Measurements from ENCODE around the gene IMMP2L. TPM values are rescaled to one million over a fixed set of nuclear protein-coding genes. Genes with fewer than 3 reads are reported as not detected.

The IMMP2L gene
- total RNA-seq, 4 donors from 2014 or later = 23.8 to 30.0 (median 27.7) TPM

DNA sequence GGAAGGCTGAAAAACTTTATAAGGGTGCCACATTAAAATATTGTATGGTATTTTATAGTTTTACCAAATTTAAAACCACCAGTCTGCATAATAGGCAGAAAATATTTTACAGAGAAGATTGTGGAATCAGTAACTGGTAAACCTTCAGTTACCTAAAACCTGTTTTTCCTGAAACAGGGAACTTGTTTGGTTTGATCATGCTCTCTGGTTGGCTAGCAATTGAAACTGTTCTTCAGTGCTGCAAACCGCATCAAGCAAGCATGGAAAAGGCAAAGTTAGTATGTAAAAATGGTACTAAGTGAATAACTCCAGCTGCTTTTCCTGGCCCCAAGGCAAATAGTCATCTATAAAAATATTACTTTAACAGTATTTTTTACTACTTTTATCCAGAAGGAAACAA lies 788.2 kb downstream of the IMMP2L start:
- peak; percentile 13 to 27 for DNase-seq
- 53 to 58% methylated on average over 1 of the region's 1 CpG for WGBS, 2 donors
- intact Hi-C loops (cut with DNase I) = no loop called here
- H3K4me1 ChIP-seq = peaks cover 0 to 5% of the 10 kb centered on the region in 2 donors
- H3K27me3 ChIP-seq = no peaks in the 10 kb centered on the region
- H3K36me3 ChIP-seq = no peaks in the 10 kb centered on the region
- TF ChIP-seq, protein P1, sequence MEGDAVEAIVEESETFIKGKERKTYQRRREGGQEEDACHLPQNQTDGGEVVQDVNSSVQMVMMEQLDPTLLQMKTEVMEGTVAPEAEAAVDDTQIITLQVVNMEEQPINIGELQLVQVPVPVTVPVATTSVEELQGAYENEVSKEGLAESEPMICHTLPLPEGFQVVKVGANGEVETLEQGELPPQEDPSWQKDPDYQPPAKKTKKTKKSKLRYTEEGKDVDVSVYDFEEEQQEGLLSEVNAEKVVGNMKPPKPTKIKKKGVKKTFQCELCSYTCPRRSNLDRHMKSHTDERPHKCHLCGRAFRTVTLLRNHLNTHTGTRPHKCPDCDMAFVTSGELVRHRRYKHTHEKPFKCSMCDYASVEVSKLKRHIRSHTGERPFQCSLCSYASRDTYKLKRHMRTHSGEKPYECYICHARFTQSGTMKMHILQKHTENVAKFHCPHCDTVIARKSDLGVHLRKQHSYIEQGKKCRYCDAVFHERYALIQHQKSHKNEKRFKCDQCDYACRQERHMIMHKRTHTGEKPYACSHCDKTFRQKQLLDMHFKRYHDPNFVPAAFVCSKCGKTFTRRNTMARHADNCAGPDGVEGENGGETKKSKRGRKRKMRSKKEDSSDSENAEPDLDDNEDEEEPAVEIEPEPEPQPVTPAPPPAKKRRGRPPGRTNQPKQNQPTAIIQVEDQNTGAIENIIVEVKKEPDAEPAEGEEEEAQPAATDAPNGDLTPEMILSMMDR (IDR thresholded peaks at IDR 0.05) = no peak
- no peak for TF ChIP-seq POLR2A (IDR thresholded peaks at IDR 0.05)
- H3K9me3 ChIP-seq = no peaks in the 10 kb centered on the region
- peak overlapping the region in 1 of 3 donors; percentile 35 for H3K27ac ChIP-seq
- H3K4me3 ChIP-seq (replicated peaks in 1 of 3) = no peak overlapping the region

DNA sequence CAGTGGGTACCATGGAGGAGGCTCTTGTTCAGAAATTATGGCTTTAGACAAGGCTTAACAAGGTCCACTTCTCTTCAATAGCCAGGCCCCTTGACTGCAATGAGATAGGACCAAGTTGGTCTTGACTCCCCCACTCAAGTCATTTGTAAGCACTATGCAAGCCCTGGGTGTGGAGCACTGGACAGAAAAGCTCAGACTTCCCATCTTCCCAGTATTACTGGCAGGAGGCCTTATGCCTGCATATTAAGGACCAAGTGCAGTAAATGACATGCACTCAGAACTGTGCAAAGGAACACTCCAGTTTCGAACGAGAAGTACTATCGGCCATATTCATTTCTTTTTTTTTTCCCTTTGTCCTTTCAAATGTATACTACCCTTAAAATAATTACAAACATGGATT lies 789.7 kb downstream of the IMMP2L start:
- WGBS, 2 donors = 96 to 97% methylated on average over 3 of the region's 3 CpGs
- Histone ChIP-seq H3K4me3 (replicated peaks in 1 of 3) (no peak overlapping the region), H3K36me3 (no peaks in the 10 kb centered on the region), H3K4me1 (peaks cover 0 to 5% of the 10 kb centered on the region in 2 donors), H3K9me3 (no peaks in the 10 kb centered on the region), H3K27ac (no peak overlapping the region), H3K27me3 (no peaks in the 10 kb centered on the region)
- intact Hi-C loops (cut with DNase I) = no loop called here
- no peak for DNase-seq
- TF ChIP-seq POLR2A (IDR thresholded peaks at IDR 0.05) = no peak
- TF ChIP-seq, protein P1 (IDR thresholded peaks at IDR 0.05) = no peak

DNA sequence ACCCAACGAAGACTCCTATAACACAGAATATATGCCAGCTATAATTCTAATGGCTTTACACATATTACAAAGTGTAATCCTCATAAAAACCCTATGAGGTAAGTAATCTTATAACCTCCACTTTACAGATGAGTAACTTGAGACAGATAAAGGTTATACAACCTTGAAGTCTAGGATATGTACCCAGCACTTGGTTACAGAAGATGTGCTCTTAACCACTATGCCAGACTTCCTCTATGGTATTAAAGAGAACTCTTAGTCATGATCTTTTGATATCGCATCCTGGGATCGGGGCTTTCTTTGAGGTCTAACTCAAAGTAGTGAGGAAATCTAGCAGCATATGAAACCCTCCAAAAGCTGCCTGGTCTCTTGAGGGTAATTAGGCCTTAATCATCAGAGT lies 790.6 kb downstream of the IMMP2L start:
- DNase-seq = no peak
- no peak overlapping the region for H3K4me3 ChIP-seq (replicated peaks in 1 of 3)
- no peaks in the 10 kb centered on the region for H3K27me3 ChIP-seq
- H3K36me3 ChIP-seq = no peaks in the 10 kb centered on the region
- TF ChIP-seq, protein P1 (IDR thresholded peaks at IDR 0.05) = no peak
- TF ChIP-seq POLR2A (IDR thresholded peaks at IDR 0.05) = no peak
- no peaks in the 10 kb centered on the region for H3K9me3 ChIP-seq
- no peak overlapping the region for H3K27ac ChIP-seq
- 93 to 97% methylated on average over 3 of the region's 3 CpGs for WGBS, 2 donors
- H3K4me1 ChIP-seq = peaks cover 0 to 5% of the 10 kb centered on the region in 2 donors
- intact Hi-C loops (cut with DNase I) = no loop called here

DNA sequence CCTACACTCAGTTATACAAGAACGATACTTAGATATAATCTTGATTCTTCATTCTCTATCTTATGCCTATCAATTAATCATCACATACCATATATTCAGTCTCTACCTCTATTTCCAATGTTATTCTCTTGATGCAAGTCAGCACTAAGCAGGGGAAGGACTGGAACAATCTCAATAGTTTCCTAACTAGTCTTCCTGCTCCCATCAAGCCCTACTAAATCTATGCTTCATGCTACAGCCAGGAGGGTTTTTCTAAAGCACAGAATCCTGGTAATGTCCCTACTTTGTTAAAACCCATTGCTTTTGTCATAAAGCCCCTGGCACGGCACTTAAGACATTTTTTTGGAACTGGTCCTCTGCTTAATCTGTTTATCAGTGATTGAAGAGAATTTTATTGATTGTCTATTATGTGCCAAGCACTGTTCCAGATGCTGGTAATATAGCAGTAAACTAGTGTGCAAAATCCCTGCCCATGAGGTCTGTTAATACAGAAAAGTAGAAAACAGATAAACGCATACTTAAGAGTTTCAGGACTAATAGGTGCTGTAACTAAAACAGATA lies 794.7 kb downstream of the IMMP2L start:
- H3K9me3 ChIP-seq = no peaks in the 10 kb centered on the region
- H3K27me3 ChIP-seq = no peaks in the 10 kb centered on the region
- no peak overlapping the region for H3K27ac ChIP-seq
- no peaks in the 10 kb centered on the region for H3K36me3 ChIP-seq
- H3K4me3 ChIP-seq (replicated peaks in 1 of 3) = no peak overlapping the region
- intact Hi-C loops (cut with DNase I) = no loop called here
- no peak for DNase-seq
- H3K4me1 ChIP-seq = no peaks in the 10 kb centered on the region
- WGBS, 2 donors = 92% methylated on average over 3 of the region's 3 CpGs
- TF ChIP-seq, protein P1 (IDR thresholded peaks at IDR 0.05) = no peak

DNA sequence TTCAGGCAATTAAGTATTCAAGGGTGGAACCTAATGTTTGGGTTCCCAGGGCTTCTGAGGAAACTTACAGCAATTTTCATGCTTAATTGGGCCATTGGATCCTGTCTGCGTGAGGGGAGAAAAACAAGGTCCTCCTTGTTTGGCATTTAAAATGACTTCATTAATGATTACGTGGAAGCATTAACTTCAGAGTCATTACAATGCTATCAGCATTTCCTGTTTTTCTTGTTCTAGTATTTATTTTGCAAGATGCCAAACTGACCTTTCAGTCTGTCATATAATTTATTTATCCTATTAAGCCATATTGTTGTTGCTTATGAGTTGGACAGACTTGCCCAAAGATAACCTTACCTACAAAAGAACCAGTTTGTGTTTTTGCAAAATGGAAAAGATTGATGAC lies 795.4 kb downstream of the IMMP2L start:
- Histone ChIP-seq H3K4me1 (no peaks in the 10 kb centered on the region), H3K27ac (no peak overlapping the region), H3K9me3 (no peaks in the 10 kb centered on the region), H3K36me3 (no peaks in the 10 kb centered on the region), H3K27me3 (no peaks in the 10 kb centered on the region), H3K4me3 (replicated peaks in 1 of 3) (no peak overlapping the region)
- DNase-seq = no peak
- no peak for TF ChIP-seq POLR2A (IDR thresholded peaks at IDR 0.05)
- TF ChIP-seq, protein P1 (IDR thresholded peaks at IDR 0.05) = no peak
- WGBS, 2 donors = 81% methylated on average over 2 of the region's 2 CpGs
- intact Hi-C loops (cut with DNase I) = no loop called here

All from thyroid gland (tissue), 4 donors.